ENCODE measurements around the gene CKMT2. TPM values are rescaled to one million over a fixed set of nuclear protein-coding genes. Genes with fewer than 3 reads are reported as not detected.

CKMT2 gene
- total RNA-seq, 1 experiment from 2014 or later = 1.8 TPM

- ATAC-seq (no peak), DNase-seq (ENCODE audit: low spot score) (no peak)
- ChIA-PET CTCF (interaction anchor here (1.1 kb wide), 1 partner anchor 21 kb away, joined by 3 read pairs; no protein-coding TSS in a partner anchor), POLR2A (interaction anchor here (0.5 kb wide), 1 partner anchor 1071 kb away, joined by 4 read pairs; no protein-coding TSS in a partner anchor)
- H3K9me3 Mint-ChIP-seq = no peaks in the 10 kb centered on the region
- H3K27ac Mint-ChIP-seq = no peak overlapping the region
- TF ChIP-seq OVOL2 (CRISPR knock-in tag; IDR thresholded peaks at IDR 0.05; ENCODE audit: borderline replicate concordance) (no peak), ZNF671 (CRISPR knock-in tag; IDR thresholded peaks at IDR 0.05) (no peak), SMAD3 (CRISPR knock-in tag; IDR thresholded peaks at IDR 0.05; ENCODE audit: borderline replicate concordance) (no peak), CBFB (CRISPR knock-in tag; IDR thresholded peaks at IDR 0.05; ENCODE audit: low read depth) (no peak), AFF4 (CRISPR knock-in tag; IDR thresholded peaks at IDR 0.05; ENCODE audit: borderline replicate concordance) (no peak), TP53 (CRISPR knock-in tag; IDR thresholded peaks at IDR 0.05) (no peak), ATF3 (CRISPR knock-in tag; conservative IDR thresholded peaks at IDR 0.05) (no peak), GABPB1 (CRISPR knock-in tag; IDR thresholded peaks at IDR 0.05) (no peak), ESRRA (CRISPR knock-in tag; IDR thresholded peaks at IDR 0.05; ENCODE audit: borderline replicate concordance) (no peak), FOXJ3 (CRISPR knock-in tag; IDR thresholded peaks at IDR 0.05; ENCODE audit: borderline replicate concordance) (no peak), AR (CRISPR knock-in tag; IDR thresholded peaks at IDR 0.05) (no peak), ZNF396 (CRISPR knock-in tag; IDR thresholded peaks at IDR 0.05; ENCODE audit: borderline replicate concordance) (no peak)
- H3K36me3 Mint-ChIP-seq = no peaks in the 10 kb centered on the region
- H3K27me3 Mint-ChIP-seq (ENCODE audit: low read depth) = no peaks in the 10 kb centered on the region
- H3K4me1 Mint-ChIP-seq = peaks cover 12% of the 10 kb centered on the region
- H3K4me3 Mint-ChIP-seq = no peak overlapping the region
Observed at GRCh38 chr5:81228084-81228483, 5.0 kb upstream of the CKMT2 start.

- CTCF ChIA-PET = interaction anchor here (3.4 kb wide), 1 partner anchor 70 kb away, joined by 19 read pairs; the partner anchor contains the start of gene ZCCHC9
- no peaks in the 10 kb centered on the region for H3K9me3 Mint-ChIP-seq
- peaks cover 29% of the 10 kb centered on the region for H3K4me1 Mint-ChIP-seq
- no peak for DNase-seq (ENCODE audit: low spot score)
- no peak for ATAC-seq
- H3K4me3 Mint-ChIP-seq = no peak overlapping the region
- H3K36me3 Mint-ChIP-seq = no peaks in the 10 kb centered on the region
- no peaks in the 10 kb centered on the region for H3K27me3 Mint-ChIP-seq (ENCODE audit: low read depth)
- POLR2A ChIA-PET = no interaction called here
- no peak overlapping the region for H3K27ac Mint-ChIP-seq
- TF ChIP-seq SMAD4 (CRISPR knock-in tag; IDR thresholded peaks at IDR 0.05) = no peak
- no peak for TF ChIP-seq E2F4 (CRISPR knock-in tag; IDR thresholded peaks at IDR 0.05; ENCODE audit: borderline replicate concordance, low read depth)
- no peak for TF ChIP-seq HMGA2 (CRISPR knock-in tag; IDR thresholded peaks at IDR 0.05)
- TF ChIP-seq ATF3 (CRISPR knock-in tag; conservative IDR thresholded peaks at IDR 0.05) = no peak
- no peak for TF ChIP-seq NFATC4 (CRISPR knock-in tag; IDR thresholded peaks at IDR 0.05)
- TF ChIP-seq CDX4 (CRISPR knock-in tag; IDR thresholded peaks at IDR 0.05; ENCODE audit: borderline replicate concordance) = no peak
- no peak for TF ChIP-seq AR (CRISPR knock-in tag; IDR thresholded peaks at IDR 0.05)
- TF ChIP-seq OVOL2 (CRISPR knock-in tag; IDR thresholded peaks at IDR 0.05; ENCODE audit: borderline replicate concordance) = no peak
- no peak for TF ChIP-seq ZNF396 (CRISPR knock-in tag; IDR thresholded peaks at IDR 0.05; ENCODE audit: borderline replicate concordance)
- TF ChIP-seq IRF2 (CRISPR knock-in tag; IDR thresholded peaks at IDR 0.05; ENCODE audit: borderline replicate concordance, low read depth) = no peak
- TF ChIP-seq ATF6 (CRISPR knock-in tag; IDR thresholded peaks at IDR 0.05) = no peak
Observed at GRCh38 chr5:81230416-81230815, 2.7 kb upstream of the CKMT2 start.

Data from WTC11 (cell line).